ENCODE measurements around the gene RXFP2.

The RXFP2 gene

GRCh38 chr13:31739226-31739625 is at the start of gene RXFP2:
Gene RXFP2 (plus strand): TSS chr13:31739526. CDS start chr13:31739613, 87 bp downstream.
- no peak for TF ChIP-seq POLR2A (IDR thresholded peaks at IDR 0.05; ENCODE audit: low read depth, low read length)
- no peak for DNase-seq (ENCODE audit: insufficient read length, low spot score)
- no peak for FAIRE-seq

GRCh38 chr13:31697290-31697689 is 42.0 kb upstream of the RXFP2 start:
- FAIRE-seq, result no peak
- DNase-seq (ENCODE audit: insufficient read length, low spot score), result no peak
- TF ChIP-seq POLR2A (IDR thresholded peaks at IDR 0.05; ENCODE audit: low read depth, low read length), result no peak

GRCh38 chr13:31699650-31700049 is 39.7 kb upstream of the RXFP2 start:
- no peak for FAIRE-seq
- DNase-seq (ENCODE audit: insufficient read length, low spot score), result no peak
- no peak for TF ChIP-seq POLR2A (IDR thresholded peaks at IDR 0.05; ENCODE audit: low read depth, low read length)

DNA sequence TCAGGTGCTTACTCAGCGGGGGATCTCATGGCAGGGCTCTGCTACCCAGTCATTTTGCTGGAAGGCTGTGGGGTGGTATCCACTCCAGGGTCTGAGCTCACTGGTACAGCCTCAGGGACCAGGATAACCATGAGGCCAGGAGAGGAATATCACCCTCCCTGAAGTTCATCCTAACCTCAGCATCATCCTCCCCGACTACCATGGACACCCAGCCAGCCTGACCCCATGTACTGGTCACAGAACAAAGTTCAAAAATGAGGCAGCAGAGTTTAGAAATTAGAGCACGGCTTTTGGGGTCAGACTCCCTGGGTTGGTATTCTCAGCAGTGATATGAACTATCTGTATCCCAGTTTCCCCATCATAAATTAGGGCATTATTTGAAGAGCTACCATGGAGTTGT is 35.5 kb upstream of the RXFP2 start:
- TF ChIP-seq POLR2A (IDR thresholded peaks at IDR 0.05; ENCODE audit: low read depth, low read length), result no peak
- no peak for FAIRE-seq
- DNase-seq (ENCODE audit: insufficient read length, low spot score), result no peak

GRCh38 chr13:31706105-31706504 is 33.2 kb upstream of the RXFP2 start:
- TF ChIP-seq POLR2A (IDR thresholded peaks at IDR 0.05; ENCODE audit: low read depth, low read length), result no peak
- no peak for DNase-seq (ENCODE audit: insufficient read length, low spot score)
- FAIRE-seq, result no peak

GRCh38 chr13:31717583-31717982 is 21.7 kb upstream of the RXFP2 start:
- DNase-seq (ENCODE audit: insufficient read length, low spot score), result no peak
- no peak for TF ChIP-seq POLR2A (IDR thresholded peaks at IDR 0.05; ENCODE audit: low read depth, low read length)
- no peak for FAIRE-seq

DNA sequence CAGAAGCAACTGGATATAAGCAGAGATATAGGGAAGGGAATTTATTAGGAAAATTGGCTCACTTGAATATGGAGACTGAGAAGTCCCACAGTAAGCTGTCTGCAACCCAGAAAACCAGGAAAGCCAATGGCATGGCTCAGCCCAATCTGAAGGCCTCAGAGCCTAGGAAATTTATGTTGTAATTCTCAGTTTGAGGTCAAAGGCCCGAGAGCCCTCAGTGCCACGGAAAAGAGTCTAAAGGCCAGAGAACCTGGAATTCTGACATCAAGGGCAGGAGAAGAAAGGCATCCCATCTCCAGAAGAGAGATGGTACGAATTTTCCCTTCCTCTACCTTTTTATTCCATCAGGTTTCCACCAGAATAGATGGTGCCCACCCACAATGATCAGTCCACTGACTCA is 20.1 kb upstream of the RXFP2 start:
- no peak for FAIRE-seq
- TF ChIP-seq POLR2A (IDR thresholded peaks at IDR 0.05; ENCODE audit: low read depth, low read length), result no peak

GRCh38 chr13:31722673-31723072 is 16.7 kb upstream of the RXFP2 start:
- TF ChIP-seq POLR2A (IDR thresholded peaks at IDR 0.05; ENCODE audit: low read depth, low read length), result no peak
- no peak for FAIRE-seq
- DNase-seq (ENCODE audit: insufficient read length, low spot score), result no peak

More for the DNA sequence above, 20.1 kb upstream of the RXFP2 start:
- no peak for DNase-seq (ENCODE audit: insufficient read length, low spot score)

- FAIRE-seq (no peak), DNase-seq (ENCODE audit: insufficient read length, low spot score) (no peak)
- no peak for TF ChIP-seq POLR2A (IDR thresholded peaks at IDR 0.05; ENCODE audit: low read depth, low read length)
These were observed 13.5 kb upstream of the RXFP2 start for GRCh38 chr13:31725841-31726240.

DNA sequence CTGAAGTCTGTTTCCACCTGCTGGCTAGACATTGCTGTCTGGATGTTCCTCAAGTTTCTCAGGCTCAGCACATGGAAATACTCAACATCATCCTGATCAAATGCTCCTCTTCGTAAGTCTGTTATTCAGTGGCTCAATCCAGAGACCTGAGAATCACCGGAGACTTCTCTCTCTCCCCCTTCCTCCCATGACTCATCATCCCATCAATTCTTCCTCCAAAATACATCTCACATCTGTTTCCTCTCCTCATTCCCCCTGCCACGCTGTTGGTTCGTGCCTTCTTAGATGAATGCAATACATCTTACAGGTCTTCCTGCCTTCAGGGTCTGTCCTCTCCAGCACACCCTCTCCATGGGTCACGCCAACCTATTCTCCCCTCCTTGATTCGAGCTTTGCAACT is 7.4 kb upstream of the RXFP2 start:
- DNase-seq (ENCODE audit: insufficient read length, low spot score), result no peak
- no peak for TF ChIP-seq POLR2A (IDR thresholded peaks at IDR 0.05; ENCODE audit: low read depth, low read length)
- FAIRE-seq, result no peak

- DNase-seq (ENCODE audit: insufficient read length, low spot score) (no peak), FAIRE-seq (no peak)
- TF ChIP-seq POLR2A (IDR thresholded peaks at IDR 0.05; ENCODE audit: low read depth, low read length), result no peak
These were observed 6.3 kb upstream of the RXFP2 start for GRCh38 chr13:31733066-31733465.

GRCh38 chr13:31733647-31734046 is 5.7 kb upstream of the RXFP2 start:
- no peak for TF ChIP-seq POLR2A (IDR thresholded peaks at IDR 0.05; ENCODE audit: low read depth, low read length)
- FAIRE-seq (no peak), DNase-seq (ENCODE audit: insufficient read length, low spot score) (no peak)

- no peak for TF ChIP-seq POLR2A (IDR thresholded peaks at IDR 0.05; ENCODE audit: low read depth, low read length)
- FAIRE-seq (peak; percentile 73), DNase-seq (ENCODE audit: insufficient read length, low spot score) (no peak)
These were observed 2.9 kb downstream of the RXFP2 start for GRCh38 chr13:31742097-31742734.

- FAIRE-seq (no peak), DNase-seq (ENCODE audit: insufficient read length, low spot score) (no peak)
- TF ChIP-seq POLR2A (IDR thresholded peaks at IDR 0.05; ENCODE audit: low read depth, low read length), result no peak
These were observed 8.0 kb downstream of the RXFP2 start for GRCh38 chr13:31747291-31747690.

- FAIRE-seq, result no peak
- no peak for TF ChIP-seq POLR2A (IDR thresholded peaks at IDR 0.05; ENCODE audit: low read depth, low read length)
- no peak for DNase-seq (ENCODE audit: insufficient read length, low spot score)
These were observed 8.6 kb downstream of the RXFP2 start for GRCh38 chr13:31747966-31748365.

- DNase-seq (ENCODE audit: insufficient read length, low spot score) (no peak), FAIRE-seq (peak; percentile 91)
- TF ChIP-seq POLR2A (IDR thresholded peaks at IDR 0.05; ENCODE audit: low read depth, low read length), result no peak
These were observed 10.6 kb downstream of the RXFP2 start for GRCh38 chr13:31749929-31750328.

Measured in H54 (cell line).